Tibial nerve (tissue), 4 donors: ENCODE results near the gene KATNB1. TPM values are rescaled to one million over a fixed set of nuclear protein-coding genes. Genes with fewer than 3 reads are reported as not detected.

Source experiments
- DNase-seq, 2 donors: peaks; one replicate each; pipeline ENCODE4 v3.0.0-alpha.2; 2019; ENCODE audit warnings: low spot score in 2 of 2
- H3K27ac ChIP-seq, 4 donors: fragments of 200-600 bp; sonication (generic) in 3 of 4; one replicate each; pipeline ENCODE4 v1.5.1; 2017 to 2019; ENCODE audit warnings: mild to moderate bottlenecking in 1 of 4
- H3K27me3 ChIP-seq, 2 donors: fragments of 200-600 bp; sonication (generic) in 1 of 2; one replicate each; pipeline versions ENCODE4 v1.5.1 to v1.6.0; 2017 to 2019
- H3K36me3 ChIP-seq, 3 donors: fragments of 200-600 bp; sonication (generic); one replicate each; pipeline ENCODE4 v1.5.1; 2018 to 2019
- H3K4me1 ChIP-seq, 4 donors: fragments of 200-600 bp; sonication (generic) in 3 of 4; one replicate each; pipeline ENCODE4 v1.5.1; 2017 to 2019
- H3K4me3 ChIP-seq, 4 donors: fragments of 200-600 bp; sonication (generic) in 3 of 4; one replicate each; pipeline ENCODE4 v1.5.1; 2017 to 2019; ENCODE audit warnings: mild to moderate bottlenecking in 1 of 4, moderate library complexity in 1 of 4
- H3K9me3 ChIP-seq, 4 donors: fragments of 200-600 bp; sonication (generic) in 3 of 4; one replicate each; pipeline ENCODE4 v1.5.1; 2017 to 2019
- EP300 ChIP-seq, 2 donors: sonication (generic); formaldehyde crosslinking; IDR thresholded peaks; one replicate each; pipeline ENCODE4 v1.6.1; 2017; ENCODE audit warnings: antibody characterized with exemption in 2 of 2, mild to moderate bottlenecking in 1 of 2
- POLR2A ChIP-seq, 2 donors: fragments of 450-650 bp; IDR thresholded peaks; one replicate each; pipeline ENCODE4 v1.6.1; 2017; ENCODE audit warnings: antibody characterized with exemption in 2 of 2, mild to moderate bottlenecking in 2 of 2, moderate library complexity in 2 of 2
- WGBS, 2 donors: methylation state at CpG; one replicate each; pipeline ENCODE4 v1.1.5; 2018; 5-methylcytosine and 5-hydroxymethylcytosine counted together
- total RNA-seq, 4 donors: library from RNA; depleted of rRNA; stranded (reverse); fragments of >200 nt; gene quantifications; one replicate each; pipeline ENCODE4 v1.1.0, GENCODE V29; 2016
- TF ChIP-seq, protein P1 (sequence below), 5 experiments: fragments of 200-600 bp in 3 of 5; fragments of 450-650 bp in 2 of 5; sonication (generic) in 3 of 5; IDR thresholded peaks; one replicate each; pipeline ENCODE4 v1.5.1; 2016 to 2019; ENCODE audit warnings: antibody characterized with exemption in 5 of 5, mild to moderate bottlenecking in 3 of 5, moderate library complexity in 2 of 5

Gene KATNB1
- total RNA-seq, 4 donors from 2014 or later, result 21.0 to 36.8 (median 27.5) TPM

DNA sequence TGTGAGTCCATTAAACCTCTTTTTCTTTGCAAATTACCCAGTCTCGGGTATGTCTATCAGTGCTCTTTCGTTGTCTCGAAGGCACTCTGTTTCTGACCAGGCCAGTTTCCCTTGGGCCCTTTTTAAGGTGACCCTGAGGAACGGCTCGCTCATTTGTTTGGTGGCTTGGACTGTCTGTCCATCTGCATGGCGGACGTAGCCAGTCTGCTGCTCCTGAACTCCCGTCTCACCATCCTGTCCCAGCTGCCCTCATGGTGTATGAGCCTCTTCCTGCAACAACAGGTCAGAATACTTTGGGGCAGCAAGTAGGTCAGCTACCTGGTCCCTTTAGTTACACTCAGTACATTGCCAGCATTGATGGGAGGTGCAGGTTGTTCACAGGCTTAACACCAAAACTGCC lies 22.0 kb upstream of the KATNB1 start:
- 89 to 91% methylated on average over 8 of the region's 8 CpGs for WGBS, 2 donors
- Histone ChIP-seq H3K9me3 (no peaks in the 10 kb centered on the region), H3K27ac (no peak overlapping the region), H3K27me3 (no peaks in the 10 kb centered on the region), H3K4me3 (no peak overlapping the region), H3K36me3 (no peaks in the 10 kb centered on the region), H3K4me1 (no peaks in the 10 kb centered on the region)
- no peak for DNase-seq
- TF ChIP-seq POLR2A (IDR thresholded peaks at IDR 0.05), result no peak
- no peak for TF ChIP-seq EP300 (IDR thresholded peaks at IDR 0.05)
- TF ChIP-seq, protein P1, sequence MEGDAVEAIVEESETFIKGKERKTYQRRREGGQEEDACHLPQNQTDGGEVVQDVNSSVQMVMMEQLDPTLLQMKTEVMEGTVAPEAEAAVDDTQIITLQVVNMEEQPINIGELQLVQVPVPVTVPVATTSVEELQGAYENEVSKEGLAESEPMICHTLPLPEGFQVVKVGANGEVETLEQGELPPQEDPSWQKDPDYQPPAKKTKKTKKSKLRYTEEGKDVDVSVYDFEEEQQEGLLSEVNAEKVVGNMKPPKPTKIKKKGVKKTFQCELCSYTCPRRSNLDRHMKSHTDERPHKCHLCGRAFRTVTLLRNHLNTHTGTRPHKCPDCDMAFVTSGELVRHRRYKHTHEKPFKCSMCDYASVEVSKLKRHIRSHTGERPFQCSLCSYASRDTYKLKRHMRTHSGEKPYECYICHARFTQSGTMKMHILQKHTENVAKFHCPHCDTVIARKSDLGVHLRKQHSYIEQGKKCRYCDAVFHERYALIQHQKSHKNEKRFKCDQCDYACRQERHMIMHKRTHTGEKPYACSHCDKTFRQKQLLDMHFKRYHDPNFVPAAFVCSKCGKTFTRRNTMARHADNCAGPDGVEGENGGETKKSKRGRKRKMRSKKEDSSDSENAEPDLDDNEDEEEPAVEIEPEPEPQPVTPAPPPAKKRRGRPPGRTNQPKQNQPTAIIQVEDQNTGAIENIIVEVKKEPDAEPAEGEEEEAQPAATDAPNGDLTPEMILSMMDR (IDR thresholded peaks at IDR 0.05), result no peak

DNA sequence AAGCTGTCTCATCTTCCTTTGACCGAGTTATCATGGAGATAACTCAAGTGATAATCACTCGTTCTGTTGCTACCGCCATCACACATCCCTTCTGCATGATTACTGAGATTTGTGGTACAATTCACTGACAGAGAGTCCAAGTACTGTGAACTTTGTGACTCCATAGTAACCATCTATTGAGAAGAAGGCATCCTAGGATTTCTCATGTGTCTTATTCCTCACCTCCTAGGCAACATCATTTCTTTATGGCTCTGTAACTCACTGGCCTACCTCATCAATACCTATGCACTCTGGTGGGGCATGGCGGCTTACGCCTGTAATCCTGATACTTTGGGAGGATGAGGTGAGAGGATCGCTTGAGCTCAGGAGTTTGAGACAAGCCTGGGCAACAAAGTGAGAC lies 21.5 kb upstream of the KATNB1 start:
- H3K9me3 ChIP-seq, result no peaks in the 10 kb centered on the region
- H3K27ac ChIP-seq, result no peak overlapping the region
- H3K36me3 ChIP-seq, result no peaks in the 10 kb centered on the region
- TF ChIP-seq, protein P1 (IDR thresholded peaks at IDR 0.05), result no peak
- TF ChIP-seq POLR2A (IDR thresholded peaks at IDR 0.05) (no peak), EP300 (IDR thresholded peaks at IDR 0.05) (no peak)
- H3K4me1 ChIP-seq, result no peaks in the 10 kb centered on the region
- DNase-seq, result no peak
- WGBS, 2 donors, result 87 to 91% methylated on average over 6 of the region's 6 CpGs
- no peaks in the 10 kb centered on the region for H3K27me3 ChIP-seq
- no peak overlapping the region for H3K4me3 ChIP-seq

DNA sequence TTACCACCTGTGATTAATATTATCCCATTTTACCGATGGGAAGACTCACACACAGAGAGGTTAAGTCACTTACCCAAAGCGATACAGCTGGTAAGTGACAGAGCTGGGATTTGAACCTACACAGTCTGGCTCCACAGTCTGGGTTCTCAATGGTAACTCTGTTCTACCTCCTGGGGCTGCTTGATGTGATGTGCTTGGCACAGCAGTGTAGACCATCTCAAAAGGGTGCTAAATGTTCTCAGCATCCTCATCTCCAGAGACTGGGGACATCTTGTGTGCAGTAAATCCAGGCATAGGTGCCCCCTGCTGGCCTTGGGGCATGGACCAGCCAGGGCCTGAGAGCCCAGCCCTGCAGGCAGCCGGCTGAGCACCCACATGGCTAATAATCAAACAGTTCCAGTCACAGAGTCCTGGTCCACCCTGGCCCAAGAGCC lies 15.4 kb upstream of the KATNB1 start:
- H3K4me1 ChIP-seq, result no peaks in the 10 kb centered on the region
- no peak overlapping the region for H3K27ac ChIP-seq
- H3K9me3 ChIP-seq, result no peaks in the 10 kb centered on the region
- no peak overlapping the region for H3K4me3 ChIP-seq
- DNase-seq, result no peak
- H3K36me3 ChIP-seq, result no peaks in the 10 kb centered on the region
- WGBS, 2 donors, result 70 to 84% methylated on average over 2 to 3 of the region's 3 CpGs
- H3K27me3 ChIP-seq, result no peaks in the 10 kb centered on the region
- TF ChIP-seq EP300 (IDR thresholded peaks at IDR 0.05) (no peak), POLR2A (IDR thresholded peaks at IDR 0.05) (no peak)
- TF ChIP-seq, protein P1 (IDR thresholded peaks at IDR 0.05), result peak in 3 of 5 experiments; percentile 10 to 40 (median 29)

DNA sequence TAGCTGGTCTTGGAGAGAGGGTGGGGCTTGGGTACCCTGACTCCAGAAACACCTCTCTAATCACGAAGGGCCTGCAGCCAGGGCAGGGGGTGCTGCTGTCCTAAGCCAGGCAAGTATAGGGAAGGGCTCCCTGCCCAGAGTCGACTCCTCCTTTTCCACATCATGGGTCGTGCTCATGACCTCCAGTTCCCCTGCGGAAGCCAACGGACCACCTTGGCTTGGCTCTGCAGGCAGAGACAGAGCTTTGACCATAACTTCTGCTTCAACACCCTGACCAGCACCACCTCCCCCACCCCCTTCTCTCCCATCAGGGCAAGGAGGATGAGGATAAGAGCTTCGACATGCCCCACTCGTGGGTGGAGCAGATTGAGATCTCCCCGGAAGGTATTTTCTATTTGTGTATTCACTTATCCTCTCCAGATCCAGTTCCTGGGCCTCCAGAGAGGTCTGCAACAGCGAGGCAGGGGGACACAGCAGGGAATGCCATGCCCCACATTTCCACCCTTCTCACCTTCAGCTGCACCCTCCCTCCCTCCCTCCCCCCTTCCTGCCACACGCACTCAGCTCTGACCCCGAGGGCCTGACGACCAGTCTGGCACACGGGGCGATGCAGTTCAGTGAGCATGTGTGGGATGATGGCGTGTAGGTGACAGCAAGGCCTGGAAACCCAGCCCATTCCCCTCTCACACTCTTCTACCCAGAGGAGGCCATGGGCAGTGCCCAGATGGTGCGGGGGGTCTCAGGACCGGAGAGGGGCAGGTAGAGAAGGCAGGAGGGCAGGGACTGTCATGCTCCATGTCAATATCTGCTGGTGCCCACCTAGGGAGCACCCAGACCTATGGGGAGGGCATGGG lies 14.0 kb upstream of the KATNB1 start:
- no peaks in the 10 kb centered on the region for H3K4me1 ChIP-seq
- no peak overlapping the region for H3K27ac ChIP-seq
- WGBS, 2 donors, result 65 to 70% methylated on average over 17 of the region's 17 CpGs
- no peaks in the 10 kb centered on the region for H3K36me3 ChIP-seq
- no peak overlapping the region for H3K4me3 ChIP-seq
- H3K9me3 ChIP-seq, result no peaks in the 10 kb centered on the region
- no peak for TF ChIP-seq POLR2A (IDR thresholded peaks at IDR 0.05)
- TF ChIP-seq, protein P1 (IDR thresholded peaks at IDR 0.05), result no peak
- no peak for TF ChIP-seq EP300 (IDR thresholded peaks at IDR 0.05)
- no peaks in the 10 kb centered on the region for H3K27me3 ChIP-seq
- DNase-seq, result no peak

DNA sequence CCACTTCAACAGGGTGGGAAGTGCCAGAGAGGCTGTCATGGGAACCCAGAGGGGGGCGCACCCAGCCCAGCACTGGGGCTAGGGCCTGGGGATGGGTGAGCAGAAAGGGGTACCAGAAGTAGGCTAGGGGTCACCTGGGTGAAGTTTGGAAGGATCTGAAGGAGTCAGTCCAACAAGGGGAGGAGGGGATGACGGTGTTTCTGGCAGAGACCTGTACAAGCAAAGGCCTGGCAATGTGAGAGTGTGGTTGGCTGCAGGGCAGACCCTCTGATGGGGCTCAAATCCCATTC lies 13.4 kb upstream of the KATNB1 start:
- H3K4me1 ChIP-seq, result no peaks in the 10 kb centered on the region
- no peaks in the 10 kb centered on the region for H3K9me3 ChIP-seq
- no peaks in the 10 kb centered on the region for H3K27me3 ChIP-seq
- H3K4me3 ChIP-seq, result no peak overlapping the region
- 86 to 94% methylated on average over 2 of the region's 2 CpGs for WGBS, 2 donors
- DNase-seq, result no peak
- no peaks in the 10 kb centered on the region for H3K36me3 ChIP-seq
- H3K27ac ChIP-seq, result no peak overlapping the region
- no peak for TF ChIP-seq POLR2A (IDR thresholded peaks at IDR 0.05)
- no peak for TF ChIP-seq EP300 (IDR thresholded peaks at IDR 0.05)
- TF ChIP-seq, protein P1 (IDR thresholded peaks at IDR 0.05), result no peak
